HG03064 (cell line): ENCODE results near the gene LAMC2.

ENCODE experiments used
- ATAC-seq: cut with Tn5 transposase; IDR thresholded peaks from one replicate; pipeline ENCODE4 v1.9.1; 2021; ENCODE audit warnings: low read depth; ENCODE audit not compliant: unreplicated experiment

LAMC2 gene

GRCh38 chr1:183281553-183282091, 95.6 kb downstream of the LAMC2 start:
- ATAC-seq, result no peak

- ATAC-seq, result no peak
Measured at GRCh38 chr1:183282101-183282855, 96.2 kb downstream of the LAMC2 start.

GRCh38 chr1:183283286-183283685, 97.2 kb downstream of the LAMC2 start:
- ATAC-seq, result no peak

- no peak for ATAC-seq
Measured at GRCh38 chr1:183284086-183284485, 98.0 kb downstream of the LAMC2 start.

- no peak for ATAC-seq
Measured at GRCh38 chr1:183285256-183285655, 99.2 kb downstream of the LAMC2 start.

GRCh38 chr1:183285746-183286145, 99.7 kb downstream of the LAMC2 start:
- no peak for ATAC-seq

GRCh38 chr1:183287191-183287675, 101.2 kb downstream of the LAMC2 start:
- no peak for ATAC-seq

- no peak for ATAC-seq
Measured at GRCh38 chr1:183288583-183288982, 102.5 kb downstream of the LAMC2 start.

GRCh38 chr1:183289051-183289496, 103.0 kb downstream of the LAMC2 start:
- no peak for ATAC-seq

GRCh38 chr1:183290628-183291027, 104.6 kb downstream of the LAMC2 start:
- no peak for ATAC-seq

GRCh38 chr1:183291216-183291762, 105.2 kb downstream of the LAMC2 start:
- ATAC-seq, result no peak

GRCh38 chr1:183291802-183292514, 105.9 kb downstream of the LAMC2 start:
- no peak for ATAC-seq

- no peak for ATAC-seq
Measured at GRCh38 chr1:183293241-183293640, 107.2 kb downstream of the LAMC2 start.

- no peak for ATAC-seq
Measured at GRCh38 chr1:183293876-183294275, 107.8 kb downstream of the LAMC2 start.
